Mesothelial cell of epicardium (in vitro differentiated cells): ENCODE measurements around the gene GRB10. TPM values are rescaled to one million over a fixed set of nuclear protein-coding genes. Genes with fewer than 3 reads are reported as not detected.

Experiments used
- DNase-seq, 2 experiments: peaks; one replicate each; pipeline ENCODE4 v3.0.0; 2021; ENCODE audit warnings: low spot score in 2 of 2; ENCODE audit not compliant: unreplicated experiment in 2 of 2
- H3K27ac Mint-ChIP-seq: 2 replicates; pipeline ENCODE4 v1.8.0; 2021; ENCODE audit warnings: mixed read lengths
- H3K27me3 Mint-ChIP-seq: 2 replicates; pipeline ENCODE4 v1.8.0; 2021; ENCODE audit warnings: low read depth, mixed read lengths
- H3K36me3 Mint-ChIP-seq: 2 replicates; pipeline ENCODE4 v1.8.0; 2021; ENCODE audit warnings: mixed read lengths
- H3K4me1 Mint-ChIP-seq: 2 replicates; pipeline ENCODE4 v1.8.0; 2021; ENCODE audit warnings: mixed read lengths
- H3K4me3 Mint-ChIP-seq: 2 replicates; pipeline ENCODE4 v1.8.0; 2021; ENCODE audit warnings: mild to moderate bottlenecking, moderate library complexity, mixed read lengths
- H3K9me3 Mint-ChIP-seq: 2 replicates; pipeline ENCODE4 v1.8.0; 2021; ENCODE audit warnings: mixed read lengths
- total RNA-seq: library from RNA; stranded (reverse); gene quantifications from 3 replicates; pipeline ENCODE4 v1.2.1, GENCODE V29; 2021
- TF ChIP-seq, protein P1 (sequence below): fragments of 200-600 bp; sonication (generic); IDR thresholded peaks from one replicate; pipeline ENCODE4 v1.5.0; 2021; ENCODE audit warnings: antibody characterized with exemption; ENCODE audit not compliant: unreplicated experiment

The GRB10 gene
- total RNA-seq, 1 donor from 2014 or later = 59.2 TPM

DNA sequence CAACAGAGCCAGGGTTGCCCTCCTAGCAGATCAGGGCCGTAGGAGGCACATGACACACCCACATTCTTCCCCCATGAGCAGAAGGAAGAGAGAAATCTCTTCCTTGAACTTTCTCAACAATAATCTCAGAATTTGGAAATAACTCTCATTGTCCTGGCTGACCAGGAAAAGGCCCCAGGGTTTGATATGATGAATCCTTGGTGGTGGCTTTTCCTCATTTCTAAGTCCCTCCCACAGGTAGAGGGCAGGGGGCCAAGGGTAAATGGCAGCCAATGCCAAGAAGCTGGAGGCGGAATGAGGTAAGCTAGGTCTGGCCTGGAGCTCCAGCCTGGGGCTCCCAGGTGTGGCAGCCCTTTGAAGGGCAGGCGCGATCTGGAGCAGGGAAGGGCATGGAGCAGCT lies 67.8 kb downstream of the GRB10 start:
- Mint-ChIP-seq H3K27ac (no peak overlapping the region), H3K9me3 (no peaks in the 10 kb centered on the region), H3K36me3 (no peaks in the 10 kb centered on the region), H3K27me3 (no peaks in the 10 kb centered on the region), H3K4me3 (no peak overlapping the region), H3K4me1 (peaks cover 23% of the 10 kb centered on the region)
- TF ChIP-seq, protein P1, sequence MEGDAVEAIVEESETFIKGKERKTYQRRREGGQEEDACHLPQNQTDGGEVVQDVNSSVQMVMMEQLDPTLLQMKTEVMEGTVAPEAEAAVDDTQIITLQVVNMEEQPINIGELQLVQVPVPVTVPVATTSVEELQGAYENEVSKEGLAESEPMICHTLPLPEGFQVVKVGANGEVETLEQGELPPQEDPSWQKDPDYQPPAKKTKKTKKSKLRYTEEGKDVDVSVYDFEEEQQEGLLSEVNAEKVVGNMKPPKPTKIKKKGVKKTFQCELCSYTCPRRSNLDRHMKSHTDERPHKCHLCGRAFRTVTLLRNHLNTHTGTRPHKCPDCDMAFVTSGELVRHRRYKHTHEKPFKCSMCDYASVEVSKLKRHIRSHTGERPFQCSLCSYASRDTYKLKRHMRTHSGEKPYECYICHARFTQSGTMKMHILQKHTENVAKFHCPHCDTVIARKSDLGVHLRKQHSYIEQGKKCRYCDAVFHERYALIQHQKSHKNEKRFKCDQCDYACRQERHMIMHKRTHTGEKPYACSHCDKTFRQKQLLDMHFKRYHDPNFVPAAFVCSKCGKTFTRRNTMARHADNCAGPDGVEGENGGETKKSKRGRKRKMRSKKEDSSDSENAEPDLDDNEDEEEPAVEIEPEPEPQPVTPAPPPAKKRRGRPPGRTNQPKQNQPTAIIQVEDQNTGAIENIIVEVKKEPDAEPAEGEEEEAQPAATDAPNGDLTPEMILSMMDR = no peak
- no peak for DNase-seq

DNA sequence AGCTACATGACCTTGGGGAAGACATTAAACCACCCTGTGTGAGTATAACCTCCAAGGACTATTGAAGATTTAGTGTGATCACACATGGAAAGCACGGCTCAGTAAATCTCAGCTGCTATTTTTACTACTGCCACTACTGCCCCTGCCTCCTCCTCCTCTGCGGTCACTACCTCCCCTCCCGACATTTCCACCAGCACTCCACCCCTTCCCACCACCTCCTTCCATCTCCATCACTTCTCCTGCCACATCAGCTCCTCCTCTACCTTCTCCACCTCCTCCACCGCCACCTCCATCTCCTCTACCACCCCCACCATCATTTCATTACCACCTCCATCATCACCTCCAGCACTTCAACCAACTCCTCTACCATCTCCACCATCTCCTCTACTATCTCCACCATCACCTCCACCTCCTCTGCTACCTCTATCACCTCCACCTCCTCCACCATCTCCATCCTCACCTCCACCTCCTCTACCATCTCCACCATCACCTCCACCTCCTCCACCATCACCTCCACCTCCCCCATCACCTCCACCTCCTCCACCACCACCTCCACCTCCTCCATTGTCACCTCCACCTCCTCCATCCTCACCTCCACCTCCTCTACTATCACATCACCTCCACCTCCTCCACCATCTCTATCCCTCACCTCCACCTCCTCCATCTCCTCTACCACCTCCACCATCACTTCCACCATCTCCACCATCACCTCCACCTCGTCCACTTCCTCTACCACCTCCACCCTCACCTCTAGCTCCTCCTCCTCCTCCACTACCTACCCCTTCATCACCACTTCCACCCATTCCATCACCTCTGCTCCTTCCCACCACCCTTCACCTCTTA lies 69.4 kb downstream of the GRB10 start:
- H3K27ac Mint-ChIP-seq = no peak overlapping the region
- TF ChIP-seq, protein P1 = no peak
- no peaks in the 10 kb centered on the region for H3K9me3 Mint-ChIP-seq
- no peaks in the 10 kb centered on the region for H3K27me3 Mint-ChIP-seq
- H3K4me1 Mint-ChIP-seq = peaks cover 17% of the 10 kb centered on the region
- no peak for DNase-seq
- no peak overlapping the region for H3K4me3 Mint-ChIP-seq
- H3K36me3 Mint-ChIP-seq = no peaks in the 10 kb centered on the region

DNA sequence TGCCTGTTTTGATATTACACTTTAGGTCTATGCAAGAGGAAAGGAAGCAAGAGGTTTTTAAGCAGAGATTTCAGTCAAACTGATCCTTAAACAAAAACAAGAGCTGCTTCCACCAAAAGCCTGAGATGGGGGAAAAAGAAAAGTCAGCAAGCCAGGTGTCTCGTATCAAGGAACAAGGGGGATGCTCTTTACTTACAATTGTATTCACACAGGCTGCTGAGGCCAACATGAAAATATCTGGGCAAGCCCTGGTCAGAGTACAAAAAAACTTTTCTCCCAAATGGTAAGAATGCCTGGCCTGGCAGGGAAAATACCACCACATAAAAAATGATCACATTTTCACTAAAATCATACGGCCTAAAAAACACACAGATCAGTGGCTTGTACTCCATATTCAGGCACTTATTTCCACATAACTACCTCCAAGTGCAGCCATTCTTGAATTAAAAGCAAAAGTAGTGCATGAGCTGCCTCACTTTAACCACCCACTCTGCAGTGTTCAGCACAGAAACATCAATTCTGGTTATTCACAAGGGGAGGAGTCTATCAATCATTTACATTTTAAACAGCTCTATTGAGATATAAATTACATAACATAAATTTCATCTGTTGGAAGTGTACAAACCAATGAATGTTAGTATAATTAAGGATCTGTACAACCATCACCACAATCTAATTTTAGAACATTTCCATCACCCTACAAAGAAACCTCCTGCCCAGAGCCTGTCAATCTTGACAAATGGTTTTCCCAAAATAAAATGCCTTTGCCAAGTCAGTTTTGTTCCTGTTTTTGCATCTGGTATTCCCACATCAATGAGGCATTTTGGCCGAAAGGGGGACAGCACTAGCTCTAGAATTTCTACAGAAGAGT lies 70.2 kb downstream of the GRB10 start:
- Mint-ChIP-seq H3K4me1 (peaks cover 23% of the 10 kb centered on the region), H3K9me3 (no peaks in the 10 kb centered on the region), H3K27me3 (no peaks in the 10 kb centered on the region), H3K27ac (no peak overlapping the region), H3K36me3 (peaks cover 1% of the 10 kb centered on the region), H3K4me3 (no peak overlapping the region)
- TF ChIP-seq, protein P1 = no peak
- no peak for DNase-seq

DNA sequence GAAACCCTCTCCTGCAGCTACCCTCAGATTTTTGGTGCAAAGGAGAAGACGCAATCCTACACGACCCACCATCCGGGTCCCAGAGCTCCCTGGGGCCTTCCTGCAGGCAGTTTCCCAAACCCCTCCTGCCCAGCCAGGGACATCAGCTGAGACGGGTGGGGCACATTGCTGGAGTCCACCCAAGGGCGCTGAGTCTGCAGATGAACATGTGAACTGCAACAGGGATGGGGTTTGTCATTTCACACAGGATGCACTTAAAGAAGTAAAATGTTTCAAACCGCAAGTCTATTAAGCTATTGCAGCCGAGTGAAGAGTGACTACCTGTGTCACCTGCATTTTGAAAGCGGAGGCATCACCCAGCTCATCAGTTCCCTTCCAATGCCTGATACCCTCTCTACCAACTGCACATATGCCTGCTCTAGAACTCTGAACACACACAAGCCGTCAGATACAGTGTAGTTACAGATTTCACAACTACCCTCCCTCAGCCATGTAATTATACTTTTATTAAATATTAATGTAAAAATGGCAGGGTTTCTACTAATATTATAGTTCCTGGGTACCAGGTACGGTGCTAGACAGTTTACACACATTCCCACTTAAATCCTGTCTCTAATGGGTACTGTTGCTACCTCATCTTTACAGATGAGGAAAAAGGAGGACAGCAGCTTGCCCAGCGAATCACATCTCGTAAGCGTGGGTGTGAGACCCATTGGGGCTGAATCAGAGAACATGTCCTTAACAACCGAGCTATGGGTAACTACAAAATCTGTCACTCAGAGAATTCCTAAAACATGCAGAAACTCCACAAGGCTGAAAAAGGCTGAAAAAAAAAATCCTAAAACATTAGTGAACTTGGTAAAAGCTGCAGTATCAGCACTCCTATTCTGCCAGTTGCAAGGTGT lies 71.2 kb downstream of the GRB10 start:
- Mint-ChIP-seq H3K4me1 (peaks cover 26% of the 10 kb centered on the region), H3K36me3 (peaks cover 1% of the 10 kb centered on the region), H3K27ac (no peak overlapping the region), H3K27me3 (no peaks in the 10 kb centered on the region), H3K9me3 (no peaks in the 10 kb centered on the region), H3K4me3 (no peak overlapping the region)
- DNase-seq = no peak
- TF ChIP-seq, protein P1 = no peak

DNA sequence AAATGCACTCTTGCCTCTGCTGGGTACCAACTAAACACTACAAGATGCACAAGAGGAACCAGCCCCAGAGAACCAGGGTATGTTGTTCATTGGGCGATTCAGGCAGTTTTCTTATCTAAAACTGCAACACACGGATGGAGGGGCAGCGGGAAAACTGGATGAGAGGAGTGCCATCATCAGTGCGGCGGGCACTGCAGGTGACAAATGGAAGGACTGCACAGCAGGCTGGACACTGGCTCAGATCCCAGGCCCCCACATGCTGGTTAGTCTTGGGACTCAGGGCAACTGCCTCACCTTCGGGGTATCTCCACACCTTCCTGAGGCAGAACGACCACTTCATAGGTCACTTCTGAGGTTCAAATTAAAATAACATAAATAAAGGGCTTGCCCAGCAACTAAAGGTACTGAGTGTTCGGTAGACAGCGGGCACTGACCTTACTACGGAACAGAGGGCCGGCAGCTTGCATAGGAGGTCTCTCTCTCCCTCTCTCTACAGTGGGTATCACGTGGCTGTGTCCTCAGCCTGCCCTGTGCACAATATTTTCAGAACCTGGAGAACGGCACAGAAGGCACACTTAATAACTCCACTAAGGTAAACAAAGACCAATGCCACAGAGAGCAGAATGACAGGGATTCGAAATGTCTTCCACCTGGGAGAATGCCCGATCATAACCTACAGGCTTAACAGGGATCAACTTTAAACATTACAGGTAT lies 72.1 kb downstream of the GRB10 start:
- TF ChIP-seq, protein P1 = no peak
- Mint-ChIP-seq H3K4me1 (peaks cover 23% of the 10 kb centered on the region), H3K27me3 (no peaks in the 10 kb centered on the region), H3K9me3 (no peaks in the 10 kb centered on the region), H3K27ac (no peak overlapping the region), H3K4me3 (no peak overlapping the region), H3K36me3 (peaks cover 1% of the 10 kb centered on the region)
- DNase-seq = no peak
